Tibial artery (tissue), 4 donors: ENCODE data around the gene LOXL3.

Source experiments
- DNase-seq, 2 donors: peaks; one replicate each; pipeline ENCODE4 v3.0.0-alpha.2; 2019
- H3K27ac ChIP-seq, 2 donors: fragments of 200-600 bp; sonication (generic) in 1 of 2; 1 replicate in 1 of 2; 2 replicates in 1 of 2; pipeline ENCODE4 v1.5.1; 2018 to 2019; ENCODE audit warnings: mild to moderate bottlenecking in 1 of 2
- H3K27me3 ChIP-seq, 2 donors: fragments of 200-600 bp; sonication (generic) in 1 of 2; one replicate each; pipeline versions ENCODE4 v1.5.1 to v1.6.0; 2016 to 2019
- H3K36me3 ChIP-seq, 3 donors: fragments of 200-600 bp; sonication (generic) in 2 of 3; one replicate each; pipeline ENCODE4 v1.5.1; 2016 to 2019; ENCODE audit warnings: mild to moderate bottlenecking in 2 of 3
- H3K4me1 ChIP-seq, 4 donors: fragments of 200-600 bp; sonication (generic) in 2 of 4; 1 replicate in 3 of 4; 2 replicates in 1 of 4; pipeline ENCODE4 v1.5.1; 2016 to 2019
- H3K4me3 ChIP-seq, 2 donors: fragments of 200-600 bp; sonication (generic) in 1 of 2; 1 replicate in 1 of 2; 2 replicates in 1 of 2; pipeline ENCODE4 v1.5.1; 2018 to 2019; ENCODE audit warnings: mild to moderate bottlenecking in 2 of 2
- H3K9me3 ChIP-seq, 3 donors: fragments of 200-600 bp; sonication (generic) in 1 of 3; one replicate each; pipeline ENCODE4 v1.5.1; 2016 to 2019
- intact Hi-C: fragments of 100-400 bp; cut with DNase I; formaldehyde crosslinking; loops from one replicate; pipeline ENCODE4 v1.15.0; 2023; ENCODE audit warnings: low total_unique reads
- TF ChIP-seq, protein P1 (sequence below), 2 experiments: fragments of 200-600 bp in 1 of 2; fragments of 450-650 bp in 1 of 2; IDR thresholded peaks; one replicate each; pipeline ENCODE4 v1.5.1; 2017 to 2019; ENCODE audit warnings: antibody characterized with exemption in 2 of 2, mild to moderate bottlenecking in 1 of 2, moderate library complexity in 1 of 2

LOXL3 gene

DNA sequence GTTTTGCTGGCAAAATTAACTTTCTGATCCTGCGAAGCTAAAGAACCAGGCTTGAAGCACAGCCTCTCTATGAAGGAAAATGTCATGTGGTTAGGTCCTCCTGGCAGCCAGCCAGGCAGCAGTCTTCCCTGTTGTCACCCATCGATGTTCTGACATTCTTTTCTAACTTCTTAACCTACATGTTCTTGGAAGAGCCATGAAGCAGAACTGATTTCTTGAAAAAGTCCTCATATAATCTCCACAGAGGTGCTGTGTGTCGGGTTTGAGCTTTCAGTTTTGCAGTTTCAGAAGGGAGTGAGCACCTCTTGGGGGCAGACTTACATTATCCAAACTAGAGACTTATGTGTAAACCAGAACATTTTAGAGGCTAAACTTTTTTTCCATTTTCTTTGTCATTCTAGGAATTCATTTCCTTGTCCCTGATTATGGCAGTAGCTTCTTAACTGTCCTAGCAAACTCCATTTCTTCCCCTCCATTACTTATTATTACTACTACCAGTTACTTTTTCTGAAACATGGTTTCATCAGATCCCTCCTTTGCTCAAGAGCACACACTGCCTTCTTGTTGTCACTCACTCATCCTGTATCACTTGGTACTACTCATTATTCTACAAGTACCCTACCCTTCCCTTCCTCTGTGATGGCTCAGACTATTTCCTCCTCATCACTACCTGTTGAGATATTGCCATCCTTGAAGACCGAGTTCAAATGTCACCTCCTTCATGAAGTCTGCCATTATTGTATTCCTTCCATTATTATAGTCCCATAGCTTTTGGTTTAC lies 31.9 kb upstream of the LOXL3 start:
- Histone ChIP-seq H3K4me3 (no peak overlapping the region), H3K9me3 (no peaks in the 10 kb centered on the region), H3K27ac (no peak overlapping the region), H3K4me1 (peaks cover 0 to 13% (median 5%) of the 10 kb centered on the region in 4 donors), H3K36me3 (no peaks in the 10 kb centered on the region), H3K27me3 (peaks cover 0 to 12% of the 10 kb centered on the region in 2 donors)
- TF ChIP-seq, protein P1, sequence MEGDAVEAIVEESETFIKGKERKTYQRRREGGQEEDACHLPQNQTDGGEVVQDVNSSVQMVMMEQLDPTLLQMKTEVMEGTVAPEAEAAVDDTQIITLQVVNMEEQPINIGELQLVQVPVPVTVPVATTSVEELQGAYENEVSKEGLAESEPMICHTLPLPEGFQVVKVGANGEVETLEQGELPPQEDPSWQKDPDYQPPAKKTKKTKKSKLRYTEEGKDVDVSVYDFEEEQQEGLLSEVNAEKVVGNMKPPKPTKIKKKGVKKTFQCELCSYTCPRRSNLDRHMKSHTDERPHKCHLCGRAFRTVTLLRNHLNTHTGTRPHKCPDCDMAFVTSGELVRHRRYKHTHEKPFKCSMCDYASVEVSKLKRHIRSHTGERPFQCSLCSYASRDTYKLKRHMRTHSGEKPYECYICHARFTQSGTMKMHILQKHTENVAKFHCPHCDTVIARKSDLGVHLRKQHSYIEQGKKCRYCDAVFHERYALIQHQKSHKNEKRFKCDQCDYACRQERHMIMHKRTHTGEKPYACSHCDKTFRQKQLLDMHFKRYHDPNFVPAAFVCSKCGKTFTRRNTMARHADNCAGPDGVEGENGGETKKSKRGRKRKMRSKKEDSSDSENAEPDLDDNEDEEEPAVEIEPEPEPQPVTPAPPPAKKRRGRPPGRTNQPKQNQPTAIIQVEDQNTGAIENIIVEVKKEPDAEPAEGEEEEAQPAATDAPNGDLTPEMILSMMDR (IDR thresholded peaks at IDR 0.05) = no peak
- intact Hi-C loops = loop anchor here (5.0 kb wide), 2 partner anchors 33 to 58 kb away; partner anchors contain the start of genes AUP1, DOK1, DQX1 and HTRA2
- peak in 1 of 2 donors; percentile 48 for DNase-seq

DNA sequence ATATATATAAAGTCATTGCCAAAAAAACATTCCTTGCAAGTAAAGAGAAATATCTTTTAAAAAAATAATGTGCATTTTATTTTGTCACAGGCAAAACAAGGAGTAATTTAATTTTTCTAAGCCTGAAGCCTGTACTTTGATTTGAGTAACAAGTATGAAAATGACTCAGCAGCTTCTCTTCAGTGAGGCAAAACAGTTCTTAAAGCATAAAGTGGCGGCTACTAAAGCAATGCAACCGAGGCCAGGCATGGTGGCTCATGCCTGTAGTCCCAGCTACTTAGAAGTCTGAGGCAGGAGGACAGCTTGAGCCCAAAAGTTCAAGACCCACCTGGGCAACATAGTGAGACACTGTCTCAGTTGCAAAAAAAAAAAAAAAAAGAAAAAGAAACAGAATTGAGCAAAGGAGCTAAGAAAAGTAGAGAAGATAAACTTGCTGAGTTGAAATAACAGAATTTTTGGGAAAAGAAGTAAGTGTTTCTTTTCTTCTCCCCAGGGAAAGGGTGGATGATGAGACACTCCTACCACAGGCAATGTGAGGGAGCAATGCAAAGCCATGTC lies 30.4 kb upstream of the LOXL3 start:
- intact Hi-C loops = no loop called here
- Histone ChIP-seq H3K4me1 (peaks cover 0 to 13% (median 5%) of the 10 kb centered on the region in 4 donors), H3K9me3 (no peaks in the 10 kb centered on the region), H3K27me3 (no peaks in the 10 kb centered on the region), H3K4me3 (no peak overlapping the region), H3K36me3 (no peaks in the 10 kb centered on the region), H3K27ac (peak overlapping the region in 1 of 2 donors; percentile 21)
- DNase-seq = no peak
- TF ChIP-seq, protein P1 (IDR thresholded peaks at IDR 0.05) = no peak

DNA sequence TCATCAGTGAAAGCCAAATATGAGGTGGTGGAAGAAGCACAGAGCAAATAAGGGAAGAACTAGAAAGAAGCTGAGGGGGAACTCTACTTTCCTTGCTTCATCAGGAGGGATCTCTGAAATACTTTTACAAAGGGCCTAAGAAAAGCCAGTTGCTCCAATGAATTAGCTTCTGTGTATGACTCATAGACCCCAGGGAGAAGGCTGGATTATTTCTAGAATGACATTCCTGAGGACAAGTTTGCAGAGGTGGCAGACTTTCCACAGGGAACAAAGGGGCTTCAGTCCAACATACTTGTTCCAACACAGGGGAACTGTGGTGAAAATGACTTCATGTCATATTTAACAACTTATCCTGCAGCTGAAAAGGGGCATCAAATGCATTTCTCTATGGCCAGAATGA lies 29.8 kb upstream of the LOXL3 start:
- H3K9me3 ChIP-seq = no peaks in the 10 kb centered on the region
- intact Hi-C loops = no loop called here
- no peak for DNase-seq
- no peaks in the 10 kb centered on the region for H3K36me3 ChIP-seq
- TF ChIP-seq, protein P1 (IDR thresholded peaks at IDR 0.05) = no peak
- H3K4me1 ChIP-seq = peaks cover 0 to 13% (median 5%) of the 10 kb centered on the region in 4 donors
- no peaks in the 10 kb centered on the region for H3K27me3 ChIP-seq
- peak overlapping the region in 1 of 2 donors; percentile 26 for H3K27ac ChIP-seq
- H3K4me3 ChIP-seq = no peak overlapping the region

DNA sequence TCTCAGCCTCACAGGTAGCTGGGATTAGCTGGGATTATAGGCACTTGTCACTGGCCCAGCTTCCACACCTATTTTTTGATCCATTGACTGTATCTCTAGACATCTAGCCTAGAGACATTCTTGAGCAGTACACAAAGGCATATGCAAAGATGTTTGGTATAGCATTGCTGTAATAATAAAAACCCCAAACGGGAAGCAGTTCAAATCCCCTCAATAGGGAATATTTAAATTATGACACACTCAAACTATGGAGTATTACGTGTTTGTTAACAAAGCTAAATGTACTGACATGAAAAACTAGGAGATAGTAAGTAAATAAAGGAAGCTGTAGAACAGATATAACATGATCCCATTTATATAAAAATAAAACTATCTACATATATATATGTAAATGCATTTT lies 28.4 kb upstream of the LOXL3 start:
- DNase-seq = no peak
- Histone ChIP-seq H3K4me1 (peaks cover 0 to 13% (median 5%) of the 10 kb centered on the region in 4 donors), H3K36me3 (no peaks in the 10 kb centered on the region), H3K4me3 (no peak overlapping the region), H3K27me3 (no peaks in the 10 kb centered on the region), H3K9me3 (no peaks in the 10 kb centered on the region), H3K27ac (no peak overlapping the region)
- intact Hi-C loops = no loop called here
- TF ChIP-seq, protein P1 (IDR thresholded peaks at IDR 0.05) = no peak

DNA sequence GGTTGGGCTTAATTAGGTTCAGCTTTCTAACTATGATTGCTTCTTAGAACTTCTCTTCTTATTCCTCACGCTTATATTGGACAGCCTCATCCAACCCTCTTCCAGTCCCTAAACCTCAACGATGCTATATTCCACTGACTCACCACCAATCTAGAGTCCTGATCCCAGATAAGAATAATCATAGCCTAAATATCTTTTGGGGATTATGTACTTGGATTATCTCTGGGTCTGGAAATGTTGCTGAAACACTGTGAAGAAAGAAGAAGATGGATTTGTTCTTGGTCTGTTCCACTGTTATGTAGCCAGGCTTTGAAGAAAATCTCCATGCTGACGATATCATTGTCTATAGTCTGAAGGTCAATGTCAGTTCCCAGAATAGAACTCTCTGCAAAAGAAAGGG lies 27.7 kb upstream of the LOXL3 start:
- Histone ChIP-seq H3K4me1 (peaks cover 0 to 13% (median 7%) of the 10 kb centered on the region in 4 donors), H3K27me3 (no peaks in the 10 kb centered on the region), H3K27ac (no peak overlapping the region), H3K4me3 (no peak overlapping the region), H3K9me3 (no peaks in the 10 kb centered on the region), H3K36me3 (no peaks in the 10 kb centered on the region)
- no peak for DNase-seq
- intact Hi-C loops = no loop called here
- TF ChIP-seq, protein P1 (IDR thresholded peaks at IDR 0.05) = no peak
